Activated CD4-positive, alpha-beta T cell treated with anti-CD3 and anti-CD28 coated beads, Interleukin-10, Interleukin-2, amounts not matched to agents 100 ng/mL and 50 ng/mL, durations not matched to agents 16 hours and 8 hours (primary cell): Measurements from ENCODE around the gene CNR1.

Experiments used
- DNase-seq: peaks from one replicate; pipeline ENCODE4 v3.0.0-alpha.2; 2020

CNR1 gene

GRCh38 chr6:88143421-88144157 is 22.6 kb downstream of the CNR1 start:
- DNase-seq, result no peak

- DNase-seq, result no peak
Observed at GRCh38 chr6:88142297-88142668, 23.9 kb downstream of the CNR1 start.

GRCh38 chr6:88141561-88142296 is 24.4 kb downstream of the CNR1 start:
- DNase-seq, result no peak

GRCh38 chr6:88137915-88138314 is 28.2 kb downstream of the CNR1 start:
- DNase-seq, result no peak

GRCh38 chr6:88135578-88136114 is 30.5 kb downstream of the CNR1 start:
- no peak for DNase-seq

- DNase-seq, result no peak
Observed at GRCh38 chr6:88134575-88134974, 31.6 kb downstream of the CNR1 start.

GRCh38 chr6:88133718-88134117 is 32.4 kb downstream of the CNR1 start:
- no peak for DNase-seq

- DNase-seq, result peak; percentile 11
Observed at GRCh38 chr6:88124925-88125557, 41.1 kb downstream of the CNR1 start.

- DNase-seq, result no peak
Observed at GRCh38 chr6:88120635-88121034, 45.5 kb downstream of the CNR1 start.

GRCh38 chr6:88119769-88120168 is 46.4 kb downstream of the CNR1 start:
- DNase-seq, result no peak

GRCh38 chr6:88116276-88116675 is 49.9 kb downstream of the CNR1 start:
- no peak for DNase-seq

- no peak for DNase-seq
Observed at GRCh38 chr6:88115307-88115706, 50.8 kb downstream of the CNR1 start.

- no peak for DNase-seq
Observed at GRCh38 chr6:88114838-88115237, 51.3 kb downstream of the CNR1 start.

GRCh38 chr6:88111991-88112390 is 54.2 kb downstream of the CNR1 start:
- no peak for DNase-seq

- no peak for DNase-seq
Observed at GRCh38 chr6:88107241-88107640, 58.9 kb downstream of the CNR1 start.

- DNase-seq, result no peak
Observed at GRCh38 chr6:88105741-88106340, 60.3 kb downstream of the CNR1 start.
